ENCODE data around the gene PTH2.

DNA sequence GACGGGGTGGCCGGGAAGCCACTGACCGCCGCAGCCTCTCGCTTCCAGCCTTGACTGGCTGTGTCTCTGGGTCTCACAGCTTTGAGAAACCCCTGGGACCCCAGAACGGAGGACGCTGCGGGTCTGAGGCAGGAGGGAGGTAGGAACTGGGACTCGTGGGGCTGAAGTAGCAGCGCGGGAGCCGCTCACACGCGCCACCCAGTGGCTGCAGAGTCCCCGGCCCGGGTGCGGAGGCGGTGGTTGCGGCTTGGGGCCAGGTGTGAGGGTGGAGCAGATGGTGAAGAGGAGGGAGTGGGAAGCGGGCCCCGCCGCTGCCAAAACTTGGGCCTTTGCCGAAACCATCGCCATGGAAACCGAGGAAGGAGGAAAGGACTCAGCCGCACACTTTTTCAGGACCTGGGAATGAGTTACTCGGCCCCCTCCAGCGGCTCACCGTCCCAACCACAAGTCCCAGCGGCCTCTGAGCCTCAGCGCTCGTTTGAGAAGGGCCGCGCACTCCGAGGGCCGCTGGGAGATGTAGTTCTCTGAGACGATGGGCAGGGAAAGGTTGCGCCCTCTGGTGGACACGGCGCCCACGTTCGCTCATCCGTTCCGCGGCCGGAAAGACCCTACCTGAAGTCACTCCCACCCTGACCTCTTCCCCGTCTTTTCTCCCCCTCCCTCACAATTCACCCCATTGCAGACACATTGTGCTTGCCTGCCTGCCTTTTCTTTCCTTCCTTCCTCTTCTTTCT lies 20.3 kb upstream of the PTH2 start:
- TF ChIP-seq, protein P1, sequence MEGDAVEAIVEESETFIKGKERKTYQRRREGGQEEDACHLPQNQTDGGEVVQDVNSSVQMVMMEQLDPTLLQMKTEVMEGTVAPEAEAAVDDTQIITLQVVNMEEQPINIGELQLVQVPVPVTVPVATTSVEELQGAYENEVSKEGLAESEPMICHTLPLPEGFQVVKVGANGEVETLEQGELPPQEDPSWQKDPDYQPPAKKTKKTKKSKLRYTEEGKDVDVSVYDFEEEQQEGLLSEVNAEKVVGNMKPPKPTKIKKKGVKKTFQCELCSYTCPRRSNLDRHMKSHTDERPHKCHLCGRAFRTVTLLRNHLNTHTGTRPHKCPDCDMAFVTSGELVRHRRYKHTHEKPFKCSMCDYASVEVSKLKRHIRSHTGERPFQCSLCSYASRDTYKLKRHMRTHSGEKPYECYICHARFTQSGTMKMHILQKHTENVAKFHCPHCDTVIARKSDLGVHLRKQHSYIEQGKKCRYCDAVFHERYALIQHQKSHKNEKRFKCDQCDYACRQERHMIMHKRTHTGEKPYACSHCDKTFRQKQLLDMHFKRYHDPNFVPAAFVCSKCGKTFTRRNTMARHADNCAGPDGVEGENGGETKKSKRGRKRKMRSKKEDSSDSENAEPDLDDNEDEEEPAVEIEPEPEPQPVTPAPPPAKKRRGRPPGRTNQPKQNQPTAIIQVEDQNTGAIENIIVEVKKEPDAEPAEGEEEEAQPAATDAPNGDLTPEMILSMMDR (IDR thresholded peaks at IDR 0.05): peak; percentile 74 to 86 (median 75)
- no peak for TF ChIP-seq POLR2A (IDR thresholded peaks at IDR 0.05; ENCODE audit: low read depth)

Measured in esophagus muscularis mucosa (tissue), 3 donors.